MM.1S (cell line): ENCODE measurements around the gene PDZRN4.

Experiments used
- EZH2 ChIP-seq: fragments of 300-600 bp; sonication (generic); optimal IDR thresholded peaks from 2 replicates; pipeline ENCODE3; 2017; ENCODE audit warnings: low read depth, mild to moderate bottlenecking, antibody characterized with exemption, low read length, mixed read lengths
- EZH2phosphoT487 ChIP-seq: fragments of 300-600 bp; sonication (generic); IDR thresholded peaks from 2 replicates; pipeline ENCODE4 v1.6.1; 2018; ENCODE audit warnings: antibody characterized with exemption, low read length
- TF ChIP-seq, protein P1 (sequence below): fragments of 300-600 bp; sonication (generic); IDR thresholded peaks from 2 replicates; pipeline ENCODE4 v1.5.1; 2016; ENCODE audit warnings: antibody characterized with exemption, low read length, mixed read lengths

DNA sequence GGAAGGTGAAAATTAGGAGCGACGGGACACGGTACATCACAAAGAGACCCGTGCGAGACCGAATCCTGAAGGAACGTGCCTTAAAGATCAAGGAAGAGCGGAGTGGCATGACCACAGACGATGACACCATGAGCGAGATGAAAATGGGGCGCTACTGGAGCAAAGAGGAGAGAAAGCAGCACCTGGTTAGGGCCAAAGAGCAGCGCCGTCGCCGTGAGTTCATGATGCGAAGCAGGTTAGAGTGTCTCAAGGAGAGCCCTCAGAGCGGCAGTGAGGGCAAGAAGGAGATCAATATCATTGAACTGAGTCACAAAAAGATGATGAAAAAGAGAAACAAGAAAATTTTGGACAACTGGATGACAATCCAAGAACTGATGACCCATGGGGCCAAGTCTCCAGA lies 385.3 kb downstream of the PDZRN4 start:
- TF ChIP-seq, protein P1, sequence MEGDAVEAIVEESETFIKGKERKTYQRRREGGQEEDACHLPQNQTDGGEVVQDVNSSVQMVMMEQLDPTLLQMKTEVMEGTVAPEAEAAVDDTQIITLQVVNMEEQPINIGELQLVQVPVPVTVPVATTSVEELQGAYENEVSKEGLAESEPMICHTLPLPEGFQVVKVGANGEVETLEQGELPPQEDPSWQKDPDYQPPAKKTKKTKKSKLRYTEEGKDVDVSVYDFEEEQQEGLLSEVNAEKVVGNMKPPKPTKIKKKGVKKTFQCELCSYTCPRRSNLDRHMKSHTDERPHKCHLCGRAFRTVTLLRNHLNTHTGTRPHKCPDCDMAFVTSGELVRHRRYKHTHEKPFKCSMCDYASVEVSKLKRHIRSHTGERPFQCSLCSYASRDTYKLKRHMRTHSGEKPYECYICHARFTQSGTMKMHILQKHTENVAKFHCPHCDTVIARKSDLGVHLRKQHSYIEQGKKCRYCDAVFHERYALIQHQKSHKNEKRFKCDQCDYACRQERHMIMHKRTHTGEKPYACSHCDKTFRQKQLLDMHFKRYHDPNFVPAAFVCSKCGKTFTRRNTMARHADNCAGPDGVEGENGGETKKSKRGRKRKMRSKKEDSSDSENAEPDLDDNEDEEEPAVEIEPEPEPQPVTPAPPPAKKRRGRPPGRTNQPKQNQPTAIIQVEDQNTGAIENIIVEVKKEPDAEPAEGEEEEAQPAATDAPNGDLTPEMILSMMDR = no peak
- TF ChIP-seq EZH2 (no peak), EZH2phosphoT487 (no peak)
